ENCODE results near the gene FMN1. TPM values are rescaled to one million over a fixed set of nuclear protein-coding genes. Genes with fewer than 3 reads are reported as not detected.

Gene FMN1
- total RNA-seq, 1 experiment from 2014 or later, result 25.8 TPM

DNA sequence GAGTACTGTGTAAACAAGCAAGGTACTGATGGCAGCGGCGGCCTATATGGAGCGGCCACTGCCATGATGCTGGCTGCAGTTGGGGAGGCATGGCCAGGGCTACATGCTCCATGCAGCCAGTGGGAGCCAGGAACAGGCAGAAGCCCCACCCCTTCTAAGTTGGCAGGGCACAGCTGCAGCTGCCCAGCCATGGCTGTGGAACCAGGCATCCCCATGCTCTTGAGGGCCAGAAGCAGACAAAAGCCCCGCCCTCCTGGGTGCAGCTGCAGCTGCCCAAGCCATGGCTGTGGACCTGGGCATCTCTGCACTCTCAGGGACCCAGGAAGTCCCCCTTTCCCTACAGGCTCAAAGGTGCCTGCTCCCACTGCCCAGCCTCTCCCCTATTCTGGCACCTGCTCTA lies 150.9 kb downstream of the FMN1 start:
- H3K4me1 ChIP-seq (replicated peaks; ENCODE audit: insufficient read depth), result no peaks in the 10 kb centered on the region
- H3K4me2 ChIP-seq, result no peak overlapping the region
- ChIA-PET CTCF (no interaction called here), POLR2A (ENCODE audit: unreplicated experiment) (no interaction called here)
- TF ChIP-seq, protein P1, sequence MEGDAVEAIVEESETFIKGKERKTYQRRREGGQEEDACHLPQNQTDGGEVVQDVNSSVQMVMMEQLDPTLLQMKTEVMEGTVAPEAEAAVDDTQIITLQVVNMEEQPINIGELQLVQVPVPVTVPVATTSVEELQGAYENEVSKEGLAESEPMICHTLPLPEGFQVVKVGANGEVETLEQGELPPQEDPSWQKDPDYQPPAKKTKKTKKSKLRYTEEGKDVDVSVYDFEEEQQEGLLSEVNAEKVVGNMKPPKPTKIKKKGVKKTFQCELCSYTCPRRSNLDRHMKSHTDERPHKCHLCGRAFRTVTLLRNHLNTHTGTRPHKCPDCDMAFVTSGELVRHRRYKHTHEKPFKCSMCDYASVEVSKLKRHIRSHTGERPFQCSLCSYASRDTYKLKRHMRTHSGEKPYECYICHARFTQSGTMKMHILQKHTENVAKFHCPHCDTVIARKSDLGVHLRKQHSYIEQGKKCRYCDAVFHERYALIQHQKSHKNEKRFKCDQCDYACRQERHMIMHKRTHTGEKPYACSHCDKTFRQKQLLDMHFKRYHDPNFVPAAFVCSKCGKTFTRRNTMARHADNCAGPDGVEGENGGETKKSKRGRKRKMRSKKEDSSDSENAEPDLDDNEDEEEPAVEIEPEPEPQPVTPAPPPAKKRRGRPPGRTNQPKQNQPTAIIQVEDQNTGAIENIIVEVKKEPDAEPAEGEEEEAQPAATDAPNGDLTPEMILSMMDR (conservative IDR thresholded peaks at IDR 0.05), result no peak
- TF ChIP-seq EZH2 (IDR thresholded peaks at IDR 0.05; ENCODE audit: low read depth), result no peak
- BruUV-seq (replicated peaks), result no TSS peak
- H3K9me3 ChIP-seq (ENCODE audit: insufficient read depth, low read depth), result no peaks in the 10 kb centered on the region; the same call in 1 of the 2 replicates
- H3K9me2 ChIP-seq (ENCODE audit: insufficient read depth), result no peaks in the 10 kb centered on the region
- H4K20me1 ChIP-seq (ENCODE audit: insufficient read depth), result no peaks in the 10 kb centered on the region
- no peak overlapping the region for H3K4me3 ChIP-seq
- H2AFZ ChIP-seq, result no peak overlapping the region
- DNase-seq, result no peak
- H3K36me3 ChIP-seq (ENCODE audit: low read depth), result no peaks in the 10 kb centered on the region
- no peaks in the 10 kb centered on the region for H3F3A ChIP-seq (ENCODE audit: insufficient read depth, low read depth)
- no peak overlapping the region for H3K27ac ChIP-seq
- H3K79me2 ChIP-seq (ENCODE audit: low read depth), result no peaks in the 10 kb centered on the region
- no peaks in the 10 kb centered on the region for H3K27me3 ChIP-seq (ENCODE audit: insufficient read depth, low read depth)
- intact Hi-C loops (cut with micrococcal nuclease; ENCODE audit: unreplicated experiment), result no loop called here

GRCh38 chr15:33040496-33040895 lies 154.0 kb downstream of the FMN1 start:
- DNase-seq, result no peak
- Histone ChIP-seq H3K27ac (no peak overlapping the region), H3F3A (ENCODE audit: insufficient read depth, low read depth) (no peaks in the 10 kb centered on the region), H3K36me3 (ENCODE audit: low read depth) (no peaks in the 10 kb centered on the region), H3K9me3 (ENCODE audit: insufficient read depth, low read depth) (no peaks in the 10 kb centered on the region), H3K4me3 (no peak overlapping the region), H2AFZ (no peak overlapping the region), H3K4me2 (no peak overlapping the region), H4K20me1 (ENCODE audit: insufficient read depth) (no peaks in the 10 kb centered on the region), H3K9me2 (ENCODE audit: insufficient read depth) (no peaks in the 10 kb centered on the region), H3K79me2 (ENCODE audit: low read depth) (no peaks in the 10 kb centered on the region), H3K27me3 (ENCODE audit: insufficient read depth, low read depth) (no peaks in the 10 kb centered on the region), H3K4me1 (replicated peaks; ENCODE audit: insufficient read depth) (no peaks in the 10 kb centered on the region)
- TF ChIP-seq, protein P1 (conservative IDR thresholded peaks at IDR 0.05), result no peak
- TF ChIP-seq EZH2 (IDR thresholded peaks at IDR 0.05; ENCODE audit: low read depth), result no peak
- ChIA-PET POLR2A (ENCODE audit: unreplicated experiment) (no interaction called here), CTCF (no interaction called here)
- no TSS peak for BruUV-seq (replicated peaks)
- intact Hi-C loops (cut with micrococcal nuclease; ENCODE audit: unreplicated experiment), result no loop called here

GRCh38 chr15:33034588-33034987 lies 159.9 kb downstream of the FMN1 start:
- Histone ChIP-seq H3K27ac (no peak overlapping the region), H3K79me2 (ENCODE audit: low read depth) (no peaks in the 10 kb centered on the region), H3F3A (ENCODE audit: insufficient read depth, low read depth) (no peaks in the 10 kb centered on the region), H3K4me3 (no peak overlapping the region), H3K9me3 (ENCODE audit: insufficient read depth, low read depth) (no peaks in the 10 kb centered on the region), H3K36me3 (ENCODE audit: low read depth) (no peaks in the 10 kb centered on the region), H3K4me2 (no peak overlapping the region), H3K27me3 (ENCODE audit: insufficient read depth, low read depth) (no peaks in the 10 kb centered on the region), H2AFZ (no peak overlapping the region), H3K4me1 (replicated peaks; ENCODE audit: insufficient read depth) (no peaks in the 10 kb centered on the region), H3K9me2 (ENCODE audit: insufficient read depth) (no peaks in the 10 kb centered on the region), H4K20me1 (ENCODE audit: insufficient read depth) (no peaks in the 10 kb centered on the region)
- no TSS peak for BruUV-seq (replicated peaks)
- intact Hi-C loops (cut with micrococcal nuclease; ENCODE audit: unreplicated experiment), result no loop called here
- ChIA-PET POLR2A (ENCODE audit: unreplicated experiment) (no interaction called here), CTCF (no interaction called here)
- DNase-seq, result no peak
- no peak for TF ChIP-seq EZH2 (IDR thresholded peaks at IDR 0.05; ENCODE audit: low read depth)
- TF ChIP-seq, protein P1 (conservative IDR thresholded peaks at IDR 0.05), result no peak
